Hepatocyte (in vitro differentiated cells): Measurements from ENCODE around the gene CALD1. TPM values are rescaled to one million over a fixed set of nuclear protein-coding genes. Genes with fewer than 3 reads are reported as not detected.

Source experiments
- DNase-seq: peaks from one replicate; pipeline ENCODE4 v3.0.0-alpha.2; 2016; ENCODE audit warnings: low spot score
- H2AFZ ChIP-seq: fragments of 200-600 bp; sonication (generic); 2 replicates; pipeline ENCODE4 v1.6.0; 2016; ENCODE audit warnings: antibody characterized with exemption, mild to moderate bottlenecking
- H3K27ac ChIP-seq: fragments of 200-600 bp; sonication (generic); 2 replicates; pipeline ENCODE4 v1.5.1; 2016; ENCODE audit warnings: mild to moderate bottlenecking
- H3K27me3 ChIP-seq: fragments of 200-600 bp; sonication (generic); 2 replicates; pipeline ENCODE4 v1.6.1; 2016
- H3K36me3 ChIP-seq: fragments of 200-600 bp; sonication (generic); replicated peaks from 2 replicates; pipeline ENCODE4 v1.5.1; 2016; ENCODE audit warnings: low read depth; ENCODE audit not compliant: insufficient read depth
- H3K4me1 ChIP-seq: fragments of 200-600 bp; sonication (generic); 2 replicates; pipeline ENCODE4 v1.5.1; 2016; ENCODE audit warnings: mild to moderate bottlenecking, moderate library complexity; ENCODE audit not compliant: insufficient read depth
- H3K4me2 ChIP-seq: fragments of 200-600 bp; sonication (generic); 2 replicates; pipeline ENCODE4 v1.6.0; 2016
- H3K4me3 ChIP-seq: fragments of 200-600 bp; sonication (generic); 2 replicates; pipeline ENCODE4 v1.5.1; 2016; ENCODE audit warnings: mild to moderate bottlenecking
- H3K79me2 ChIP-seq: fragments of 200-600 bp; sonication (generic); 2 replicates; pipeline ENCODE4 v1.6.0; 2017; ENCODE audit warnings: mild to moderate bottlenecking
- H3K9me2 ChIP-seq: fragments of 200-600 bp; sonication (generic); replicated peaks from 2 replicates; pipeline ENCODE4 v1.6.0; 2017; ENCODE audit warnings: mild to moderate bottlenecking; ENCODE audit not compliant: insufficient read depth
- H3K9me3 ChIP-seq: fragments of 200-600 bp; sonication (generic); 2 replicates; pipeline ENCODE4 v1.5.1; 2016; ENCODE audit warnings: low read depth, mild to moderate bottlenecking
- H4K20me1 ChIP-seq: fragments of 200-600 bp; sonication (generic); 2 replicates; pipeline ENCODE4 v1.6.0; 2016; ENCODE audit warnings: mild to moderate bottlenecking; ENCODE audit not compliant: insufficient read depth, poor library complexity, severe bottlenecking
- CTCF ChIP-seq: fragments of 200-600 bp; sonication (generic); IDR thresholded peaks from 2 replicates; pipeline ENCODE4 v1.5.1; 2016; ENCODE audit warnings: antibody characterized with exemption, mild to moderate bottlenecking; ENCODE audit not compliant: poor library complexity
- EZH2 ChIP-seq: fragments of 200-600 bp; sonication (generic); IDR thresholded peaks from 2 replicates; pipeline ENCODE4 v1.6.1; 2016; ENCODE audit warnings: antibody characterized with exemption, mild to moderate bottlenecking, borderline replicate concordance
- EZH2phosphoT487 ChIP-seq: fragments of 200-600 bp; sonication (generic); IDR thresholded peaks from one replicate; pipeline ENCODE4 v1.6.1; 2018; ENCODE audit warnings: antibody characterized with exemption, mild to moderate bottlenecking, low read depth, moderate library complexity; ENCODE audit not compliant: unreplicated experiment, severe bottlenecking
- WGBS: methylation state at CpG from one replicate; pipeline ENCODE4 v1.1.6; 2016; ENCODE audit warnings: low lambda C conversion rate; ENCODE audit errors: missing lambda C conversion rate; 5-methylcytosine and 5-hydroxymethylcytosine counted together
- polyA plus RNA-seq: library from polyadenylated mRNA; unstranded; fragments of >200 nt; fragmentation: Nextera tagmentation; extraction: Ambion mirVana; gene quantifications from 2 replicates; pipeline ENCODE4 v1.2.1, GENCODE V29; 2016
- total RNA-seq: library from RNA; depleted of rRNA; stranded (reverse); fragments of >200 nt; gene quantifications from 2 replicates; pipeline ENCODE4 v1.2.3, GENCODE V29; 2014

CALD1 gene
- total and polyA plus RNA-seq, 2 experiments from 2014 or later, result 207 to 333 TPM

- Histone ChIP-seq H2AFZ (no peak overlapping the region), H3K27me3 (no peaks in the 10 kb centered on the region), H3K4me1 (peaks cover 42% of the 10 kb centered on the region), H3K4me2 (peak overlapping the region; percentile 63), H3K79me2 (peaks cover 90% of the 10 kb centered on the region), H3K9me3 (no peaks in the 10 kb centered on the region), H3K9me2 (no peaks in the 10 kb centered on the region), H3K36me3 (no peaks in the 10 kb centered on the region), H3K27ac (peak overlapping the region; percentile 94), H4K20me1 (no peaks in the 10 kb centered on the region), H3K4me3 (no peak overlapping the region)
- no peak for DNase-seq
- 90% methylated on average over 9 of the region's 9 CpGs for WGBS
- TF ChIP-seq CTCF, result no peak
- no peak for TF ChIP-seq EZH2
- no peak for TF ChIP-seq EZH2phosphoT487
Observed at GRCh38 chr7:134900166-134900982, 120.9 kb downstream of the CALD1 start.

- H3K4me1 ChIP-seq, result peaks cover 42% of the 10 kb centered on the region
- H4K20me1 ChIP-seq, result no peaks in the 10 kb centered on the region
- H2AFZ ChIP-seq, result no peak overlapping the region
- 60% methylated on average over 4 of the region's 4 CpGs for WGBS
- peaks cover 91% of the 10 kb centered on the region for H3K79me2 ChIP-seq
- no peaks in the 10 kb centered on the region for H3K27me3 ChIP-seq
- H3K27ac ChIP-seq, result peak overlapping the region; percentile 94
- H3K9me2 ChIP-seq, result no peaks in the 10 kb centered on the region
- peak; percentile 56 for DNase-seq
- TF ChIP-seq EZH2, result no peak
- no peak for TF ChIP-seq EZH2phosphoT487
- no peak for TF ChIP-seq CTCF
- no peak overlapping the region for H3K4me3 ChIP-seq
- no peaks in the 10 kb centered on the region for H3K9me3 ChIP-seq
- H3K36me3 ChIP-seq, result no peaks in the 10 kb centered on the region
- peak overlapping the region; percentile 63 for H3K4me2 ChIP-seq
Observed at GRCh38 chr7:134901389-134902020, 122.1 kb downstream of the CALD1 start.

GRCh38 chr7:134902058-134902457, 122.6 kb downstream of the CALD1 start:
- no peak overlapping the region for H3K4me3 ChIP-seq
- 72% methylated on average over 2 of the region's 2 CpGs for WGBS
- no peak overlapping the region for H2AFZ ChIP-seq
- H3K79me2 ChIP-seq, result peaks cover 91% of the 10 kb centered on the region
- peak overlapping the region; percentile 63 for H3K4me2 ChIP-seq
- H4K20me1 ChIP-seq, result no peaks in the 10 kb centered on the region
- peak overlapping the region; percentile 94 for H3K27ac ChIP-seq
- no peaks in the 10 kb centered on the region for H3K36me3 ChIP-seq
- peaks cover 42% of the 10 kb centered on the region for H3K4me1 ChIP-seq
- no peak for DNase-seq
- no peaks in the 10 kb centered on the region for H3K27me3 ChIP-seq
- no peaks in the 10 kb centered on the region for H3K9me3 ChIP-seq
- TF ChIP-seq EZH2phosphoT487 (no peak), EZH2 (no peak), CTCF (no peak)
- no peaks in the 10 kb centered on the region for H3K9me2 ChIP-seq
